ENCODE measurements around the gene CDHR1. TPM values are rescaled to one million over a fixed set of nuclear protein-coding genes. Genes with fewer than 3 reads are reported as not detected.
A peak's percentile ranks its signal among the peaks of the same experiment; 100 is the strongest.

Gene CDHR1
- polyA plus RNA-seq, 3 donors: not detected

GRCh38 chr10:84196941-84197340 is 2.6 kb downstream of the CDHR1 start:
- H3K4me2 ChIP-seq (replicated peaks; ENCODE audit: extremely low read depth, low read length, poor library complexity, severe bottlenecking): no peak overlapping the region
- 73% methylated on average over 3 of the region's 5 CpGs for WGBS (ENCODE audit: insufficient coverage)
- peaks cover 0 to 13% of the 10 kb centered on the region in 2 donors for H3K9me3 ChIP-seq (replicated peaks in 1 of 2; ENCODE audit: control insufficient read depth in 1 of 2, insufficient read depth in 1 of 2, low read length in 2 of 2)
- intact Hi-C loops (cut with micrococcal nuclease): loop anchor here in 1 of 2 donors (5.0 kb wide), 1 partner anchor 45 kb away; no protein-coding TSS in a partner anchor
- H3K27me3 Mint-ChIP-seq (ENCODE audit: low read depth in 3 of 3): peaks cover 35 to 54% (median 44%) of the 10 kb centered on the region in 3 donors
- H3K4me3 Mint-ChIP-seq: no peak overlapping the region
- no peaks in the 10 kb centered on the region for H3K4me1 Mint-ChIP-seq
- H3K4me3 ChIP-seq (replicated peaks in 1 of 3; ENCODE audit: low read depth in 2 of 3, low read length in 3 of 3): no peak overlapping the region
- TF ChIP-seq, protein P1, sequence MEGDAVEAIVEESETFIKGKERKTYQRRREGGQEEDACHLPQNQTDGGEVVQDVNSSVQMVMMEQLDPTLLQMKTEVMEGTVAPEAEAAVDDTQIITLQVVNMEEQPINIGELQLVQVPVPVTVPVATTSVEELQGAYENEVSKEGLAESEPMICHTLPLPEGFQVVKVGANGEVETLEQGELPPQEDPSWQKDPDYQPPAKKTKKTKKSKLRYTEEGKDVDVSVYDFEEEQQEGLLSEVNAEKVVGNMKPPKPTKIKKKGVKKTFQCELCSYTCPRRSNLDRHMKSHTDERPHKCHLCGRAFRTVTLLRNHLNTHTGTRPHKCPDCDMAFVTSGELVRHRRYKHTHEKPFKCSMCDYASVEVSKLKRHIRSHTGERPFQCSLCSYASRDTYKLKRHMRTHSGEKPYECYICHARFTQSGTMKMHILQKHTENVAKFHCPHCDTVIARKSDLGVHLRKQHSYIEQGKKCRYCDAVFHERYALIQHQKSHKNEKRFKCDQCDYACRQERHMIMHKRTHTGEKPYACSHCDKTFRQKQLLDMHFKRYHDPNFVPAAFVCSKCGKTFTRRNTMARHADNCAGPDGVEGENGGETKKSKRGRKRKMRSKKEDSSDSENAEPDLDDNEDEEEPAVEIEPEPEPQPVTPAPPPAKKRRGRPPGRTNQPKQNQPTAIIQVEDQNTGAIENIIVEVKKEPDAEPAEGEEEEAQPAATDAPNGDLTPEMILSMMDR (IDR thresholded peaks at IDR 0.05): no peak
- no peaks in the 10 kb centered on the region for H3K36me3 Mint-ChIP-seq
- no peak overlapping the region for H3K27ac ChIP-seq (ENCODE audit: low read depth in 1 of 2, low read length in 2 of 2)
- peaks cover 33 to 46% of the 10 kb centered on the region in 2 donors for H3K27me3 ChIP-seq (ENCODE audit: control insufficient read depth in 2 of 2, insufficient read depth in 2 of 2, low read length in 2 of 2)
- no peak overlapping the region for H3K27ac Mint-ChIP-seq
- peaks cover 0 to 1% (median 0%) of the 10 kb centered on the region in 7 donors for H3K9me3 Mint-ChIP-seq
- no peak for DNase-seq
- no peak overlapping the region for H3K9ac ChIP-seq (ENCODE audit: insufficient read depth, low read length, poor library complexity, severe bottlenecking)
- H3K79me2 ChIP-seq (ENCODE audit: insufficient read depth, low read length): no peaks in the 10 kb centered on the region
- H3K4me1 ChIP-seq (ENCODE audit: control insufficient read depth in 1 of 2, insufficient read depth in 2 of 2, low read length in 2 of 2): no peaks in the 10 kb centered on the region
- no peaks in the 10 kb centered on the region for H4K20me1 ChIP-seq (ENCODE audit: insufficient read depth, low read length)
- no peak overlapping the region for H2AFZ ChIP-seq (ENCODE audit: insufficient read depth, low read depth, low read length, poor library complexity, severe bottlenecking)
- H3K36me3 ChIP-seq (replicated peaks in 1 of 2; ENCODE audit: control insufficient read depth in 1 of 2, insufficient read depth in 2 of 2, low read length in 2 of 2): no peaks in the 10 kb centered on the region

GRCh38 chr10:84197643-84198042 is 3.3 kb downstream of the CDHR1 start:
- Mint-ChIP-seq H3K27ac (peak overlapping the region in 1 of 7 donors; percentile 31), H3K9me3 (no peaks in the 10 kb centered on the region)

More at GRCh38 chr10:84197643-84198042, 3.3 kb downstream of the CDHR1 start:
- H3K36me3 ChIP-seq (replicated peaks in 1 of 2; ENCODE audit: control insufficient read depth in 1 of 2, insufficient read depth in 2 of 2, low read length in 2 of 2): no peaks in the 10 kb centered on the region
- no peaks in the 10 kb centered on the region for H3K4me1 ChIP-seq (ENCODE audit: control insufficient read depth in 1 of 2, insufficient read depth in 2 of 2, low read length in 2 of 2)
- no peak overlapping the region for H2AFZ ChIP-seq (ENCODE audit: insufficient read depth, low read depth, low read length, poor library complexity, severe bottlenecking)
- peaks cover 33 to 48% (median 40%) of the 10 kb centered on the region in 3 donors for H3K27me3 Mint-ChIP-seq (ENCODE audit: low read depth in 3 of 3)
- no peak overlapping the region for H3K27ac ChIP-seq (ENCODE audit: low read depth in 1 of 2, low read length in 2 of 2)
- H3K4me3 ChIP-seq (replicated peaks in 1 of 3; ENCODE audit: low read depth in 2 of 3, low read length in 3 of 3): no peak overlapping the region
- H3K4me2 ChIP-seq (replicated peaks; ENCODE audit: extremely low read depth, low read length, poor library complexity, severe bottlenecking): no peak overlapping the region
- peaks cover 33 to 46% of the 10 kb centered on the region in 2 donors for H3K27me3 ChIP-seq (ENCODE audit: control insufficient read depth in 2 of 2, insufficient read depth in 2 of 2, low read length in 2 of 2)
- WGBS (ENCODE audit: insufficient coverage): 89% methylated on average over 5 of the region's 5 CpGs
- intact Hi-C loops (cut with micrococcal nuclease): loop anchor here in 1 of 2 donors (5.0 kb wide), 1 partner anchor 45 kb away; no protein-coding TSS in a partner anchor
- no peak overlapping the region for H3K4me3 Mint-ChIP-seq
- TF ChIP-seq, protein P1 (IDR thresholded peaks at IDR 0.05): no peak
- no peaks in the 10 kb centered on the region for H3K4me1 Mint-ChIP-seq
- H4K20me1 ChIP-seq (ENCODE audit: insufficient read depth, low read length): no peaks in the 10 kb centered on the region
- H3K36me3 Mint-ChIP-seq: no peaks in the 10 kb centered on the region
- no peak overlapping the region for H3K9ac ChIP-seq (ENCODE audit: insufficient read depth, low read length, poor library complexity, severe bottlenecking)
- no peak for DNase-seq
- peaks cover 0 to 13% of the 10 kb centered on the region in 2 donors for H3K9me3 ChIP-seq (replicated peaks in 1 of 2; ENCODE audit: control insufficient read depth in 1 of 2, insufficient read depth in 1 of 2, low read length in 2 of 2)
- H3K79me2 ChIP-seq (ENCODE audit: insufficient read depth, low read length): no peaks in the 10 kb centered on the region

Measured in CD14-positive monocyte (primary cell).